Keratinocyte (primary cell): Measurements from ENCODE around the gene SPATA31D1. TPM values are rescaled to one million over a fixed set of nuclear protein-coding genes. Genes with fewer than 3 reads are reported as not detected.

Experiments used
- DNase-seq: peaks from one replicate; pipeline ENCODE4 v3.0.0-alpha.2; 2011; ENCODE audit warnings: low read depth, missing footprints, low spot score
- FAIRE-seq: peaks from 2 replicates; lab custom pipeline; 2011; peaks lifted over from hg19 to GRCh38; lab: Jason Lieb, UNC
- H2AFZ ChIP-seq: 2 replicates; pipeline ENCODE4 v1.6.0; 2012; ENCODE audit warnings: low read length, control low read depth, inconsistent platforms; ENCODE audit not compliant: control insufficient read depth
- H3K27ac ChIP-seq: 2 replicates; pipeline ENCODE4 v1.5.1; 2011; ENCODE audit warnings: low read length; ENCODE audit not compliant: control insufficient read depth, insufficient read depth
- H3K27me3 ChIP-seq: 3 replicates; pipeline ENCODE4 v1.6.0; 2011; ENCODE audit warnings: low read length; ENCODE audit not compliant: control insufficient read depth, insufficient read depth; ENCODE audit errors: extremely low read depth
- H3K36me3 ChIP-seq, 2 experiments: 2 replicates in 1 of 2; 3 replicates in 1 of 2; pipeline ENCODE4 v1.5.1; 2011; ENCODE audit warnings: low read length in 2 of 2, mild to moderate bottlenecking in 1 of 2; ENCODE audit not compliant: control insufficient read depth in 2 of 2, insufficient read depth in 2 of 2; ENCODE audit errors: extremely low read depth in 1 of 2
- H3K4me1 ChIP-seq: 3 replicates; pipeline ENCODE4 v1.5.1; 2011; ENCODE audit warnings: low read length; ENCODE audit not compliant: control insufficient read depth, insufficient read depth; ENCODE audit errors: extremely low read depth
- H3K4me2 ChIP-seq: 3 replicates; pipeline ENCODE4 v1.6.0; 2011; ENCODE audit warnings: low read depth, low read length; ENCODE audit not compliant: control insufficient read depth, insufficient read depth; ENCODE audit errors: extremely low read depth
- H3K4me3 ChIP-seq, 3 experiments: fragments of 200-600 bp in 1 of 3; sonication (generic) in 1 of 3; 2 replicates in 2 of 3; 3 replicates in 1 of 3; pipeline ENCODE4 v1.5.1; 2011 to 2016; ENCODE audit warnings: low read length in 3 of 3, mild to moderate bottlenecking in 3 of 3, control low read depth in 2 of 3, inconsistent platforms in 1 of 3, low read depth in 1 of 3, mixed read lengths in 1 of 3, mixed run types in 1 of 3, moderate library complexity in 1 of 3; ENCODE audit not compliant: control insufficient read depth in 2 of 3, insufficient read depth in 2 of 3; ENCODE audit errors: extremely low read depth in 1 of 3
- H3K79me2 ChIP-seq: 2 replicates; pipeline ENCODE4 v1.6.0; 2012; ENCODE audit warnings: low read length; ENCODE audit not compliant: control insufficient read depth, insufficient read depth
- H3K9ac ChIP-seq: 3 replicates; pipeline ENCODE4 v1.6.0; 2011; ENCODE audit warnings: low read length; ENCODE audit not compliant: control insufficient read depth, insufficient read depth; ENCODE audit errors: extremely low read depth
- H3K9me1 ChIP-seq: 3 replicates; pipeline ENCODE4 v1.6.0; 2011; ENCODE audit warnings: low read length; ENCODE audit not compliant: control insufficient read depth, insufficient read depth; ENCODE audit errors: extremely low read depth
- H3K9me3 ChIP-seq: 2 replicates; pipeline ENCODE4 v1.5.1; 2012; ENCODE audit warnings: low read depth, low read length; ENCODE audit not compliant: control insufficient read depth
- H4K20me1 ChIP-seq: 3 replicates; pipeline ENCODE4 v1.6.0; 2011; ENCODE audit warnings: low read length; ENCODE audit not compliant: control insufficient read depth, insufficient read depth; ENCODE audit errors: extremely low read depth
- EZH2 ChIP-seq: IDR thresholded peaks from one replicate; pipeline ENCODE4 v1.6.1; 2012; ENCODE audit warnings: inconsistent platforms, mild to moderate bottlenecking, low read length, moderate library complexity
- dilution Hi-C: fragments of 300-500 bp; cut with MboI; formaldehyde crosslinking; loops from one replicate; pipeline ENCODE4 v1.7.0; 2020; ENCODE audit warnings: low sequenced_read_pairs; ENCODE audit not compliant: extremely low pct_ligation_motif_present
- polyA plus RNA-seq, 5 experiments: library from polyadenylated mRNA; depleted of rRNA in 3 of 5; stranded (reverse) in 3 of 5; stranded (forward) in 1 of 5; unstranded in 1 of 5; fragments of >200 nt; gene quantifications; 1 replicate in 1 of 5; 2 replicates in 3 of 5; 3 replicates in 1 of 5; pipeline versions ENCODE4 v1.2.1 to v1.2.3, GENCODE V29; 2011 to 2012; ENCODE audit warnings: missing spikeins in 2 of 5, low read depth in 1 of 5, low replicate concordance in 1 of 5
- TF ChIP-seq, protein P1 (sequence below), 3 experiments: IDR thresholded peaks in 1 of 3; conservative IDR thresholded peaks in 1 of 3; optimal IDR thresholded peaks in 1 of 3; 2 replicates in 2 of 3; 3 replicates in 1 of 3; pipeline versions ENCODE3 to v1.5.1; 2011; ENCODE audit warnings: low read length in 3 of 3, mild to moderate bottlenecking in 3 of 3, moderate library complexity in 2 of 3, control low read depth in 1 of 3, inconsistent platforms in 1 of 3; ENCODE audit not compliant: insufficient read depth in 2 of 3; ENCODE audit errors: extremely low read depth in 1 of 3

SPATA31D1 gene
- polyA plus RNA-seq, 1 donor (not counting 4 experiments of a cell fraction or from before 2014, with no cell fraction given), result not detected

DNA sequence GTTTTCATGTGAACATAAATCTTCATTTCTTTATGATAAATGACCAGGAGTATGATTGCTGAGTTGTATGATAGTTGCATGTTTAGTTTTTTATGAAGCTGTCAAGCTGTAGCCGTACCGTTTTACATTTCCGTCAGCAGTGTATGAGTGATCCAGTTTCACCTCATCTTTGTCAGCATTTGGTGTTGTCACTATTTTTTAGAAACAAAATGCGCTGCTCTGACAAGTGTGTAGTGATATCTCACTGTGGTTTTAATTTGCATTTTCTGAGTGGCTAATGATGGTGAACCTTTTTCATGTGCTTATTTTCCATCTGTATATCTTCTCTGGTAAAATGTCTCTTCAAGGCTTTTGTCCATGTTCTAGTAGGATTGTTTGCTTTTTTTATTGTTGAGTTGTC is 6.7 kb upstream of the SPATA31D1 start:
- Histone ChIP-seq H3K27me3 (no peaks in the 10 kb centered on the region), H3K27ac (no peak overlapping the region), H3K4me1 (no peaks in the 10 kb centered on the region), H4K20me1 (no peaks in the 10 kb centered on the region), H3K79me2 (no peaks in the 10 kb centered on the region), H3K36me3 (no peaks in the 10 kb centered on the region), H3K4me3 (no peak overlapping the region), H3K9ac (no peak overlapping the region), H3K9me1 (no peaks in the 10 kb centered on the region), H3K9me3 (no peaks in the 10 kb centered on the region), H2AFZ (no peak overlapping the region), H3K4me2 (no peak overlapping the region)
- no peak for FAIRE-seq
- dilution Hi-C loops, result no loop called here
- DNase-seq, result no peak
- TF ChIP-seq, protein P1, sequence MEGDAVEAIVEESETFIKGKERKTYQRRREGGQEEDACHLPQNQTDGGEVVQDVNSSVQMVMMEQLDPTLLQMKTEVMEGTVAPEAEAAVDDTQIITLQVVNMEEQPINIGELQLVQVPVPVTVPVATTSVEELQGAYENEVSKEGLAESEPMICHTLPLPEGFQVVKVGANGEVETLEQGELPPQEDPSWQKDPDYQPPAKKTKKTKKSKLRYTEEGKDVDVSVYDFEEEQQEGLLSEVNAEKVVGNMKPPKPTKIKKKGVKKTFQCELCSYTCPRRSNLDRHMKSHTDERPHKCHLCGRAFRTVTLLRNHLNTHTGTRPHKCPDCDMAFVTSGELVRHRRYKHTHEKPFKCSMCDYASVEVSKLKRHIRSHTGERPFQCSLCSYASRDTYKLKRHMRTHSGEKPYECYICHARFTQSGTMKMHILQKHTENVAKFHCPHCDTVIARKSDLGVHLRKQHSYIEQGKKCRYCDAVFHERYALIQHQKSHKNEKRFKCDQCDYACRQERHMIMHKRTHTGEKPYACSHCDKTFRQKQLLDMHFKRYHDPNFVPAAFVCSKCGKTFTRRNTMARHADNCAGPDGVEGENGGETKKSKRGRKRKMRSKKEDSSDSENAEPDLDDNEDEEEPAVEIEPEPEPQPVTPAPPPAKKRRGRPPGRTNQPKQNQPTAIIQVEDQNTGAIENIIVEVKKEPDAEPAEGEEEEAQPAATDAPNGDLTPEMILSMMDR (optimal IDR thresholded peaks at IDR 0.05 in 1 of 3, IDR thresholded peaks at IDR 0.05 in 1 of 3, conservative IDR thresholded peaks at IDR 0.05 in 1 of 3; ENCODE audit: extremely low read depth in 1 of 3, insufficient read depth in 2 of 3, low read length in 3 of 3), result no peak
- no peak for TF ChIP-seq EZH2

DNA sequence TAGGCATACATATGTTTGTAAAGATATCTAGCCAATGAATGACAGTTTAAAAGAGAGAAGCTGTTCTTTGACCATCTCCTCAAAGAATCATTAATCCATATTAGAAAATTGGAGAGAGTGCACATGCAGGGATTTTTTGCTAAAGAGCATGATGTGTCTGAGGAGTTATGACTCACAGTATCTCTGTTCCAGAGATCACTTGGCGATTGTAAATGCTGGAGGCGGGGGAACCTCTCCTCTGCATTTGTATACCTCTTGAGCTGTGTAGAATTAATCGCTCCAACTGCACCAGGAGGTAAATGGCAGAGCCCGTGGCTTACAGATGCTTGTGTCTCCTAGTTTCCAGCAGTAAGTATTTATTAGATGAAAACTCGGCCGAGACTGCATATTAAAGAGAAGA is 3.6 kb upstream of the SPATA31D1 start:
- H3K36me3 ChIP-seq, result no peaks in the 10 kb centered on the region
- TF ChIP-seq EZH2, result no peak
- TF ChIP-seq, protein P1 (optimal IDR thresholded peaks at IDR 0.05 in 1 of 3, IDR thresholded peaks at IDR 0.05 in 1 of 3, conservative IDR thresholded peaks at IDR 0.05 in 1 of 3; ENCODE audit: extremely low read depth in 1 of 3, insufficient read depth in 2 of 3, low read length in 3 of 3), result no peak
- no peaks in the 10 kb centered on the region for H3K79me2 ChIP-seq
- no peaks in the 10 kb centered on the region for H3K9me3 ChIP-seq
- H3K9ac ChIP-seq, result no peak overlapping the region
- no peaks in the 10 kb centered on the region for H3K27me3 ChIP-seq
- no peak overlapping the region for H3K4me2 ChIP-seq
- peak; percentile 76 for FAIRE-seq
- H3K4me3 ChIP-seq, result no peak overlapping the region
- H3K9me1 ChIP-seq, result no peaks in the 10 kb centered on the region
- DNase-seq, result no peak
- dilution Hi-C loops, result no loop called here
- H3K4me1 ChIP-seq, result no peaks in the 10 kb centered on the region
- no peaks in the 10 kb centered on the region for H4K20me1 ChIP-seq
- H2AFZ ChIP-seq, result no peak overlapping the region
- H3K27ac ChIP-seq, result no peak overlapping the region
